Measurements from ENCODE around the gene CNPPD1.

The CNPPD1 gene

GRCh38 chr2:219179601-219180465 is 3.1 kb upstream of the CNPPD1 start:
- no peak for DNase-seq (ENCODE audit: low read depth in 2 of 2)

- DNase-seq (ENCODE audit: low read depth in 2 of 2), result peak; percentile 18 to 36
Measured at GRCh38 chr2:219178377-219179175, 1.9 kb upstream of the CNPPD1 start.

GRCh38 chr2:219177552-219178376 is 1.0 kb upstream of the CNPPD1 start, which contains the start of gene RETREG2:
RETREG2 (plus strand) TSS chr2:219178275; CDS start chr2:219178353, 78 bp downstream.
- DNase-seq (ENCODE audit: low read depth in 2 of 2), result peak; percentile 57 to 62

GRCh38 chr2:219175928-219176817 is 552 bp downstream of the CNPPD1 start:
- DNase-seq (ENCODE audit: low read depth in 2 of 2), result peak in 1 of 2 donors; percentile 16

- no peak for DNase-seq (ENCODE audit: low read depth in 2 of 2)
Measured at GRCh38 chr2:219175486-219175885, 1.2 kb downstream of the CNPPD1 start.

- no peak for DNase-seq (ENCODE audit: low read depth in 2 of 2)
Measured at GRCh38 chr2:219174801-219175200, 1.9 kb downstream of the CNPPD1 start.

- no peak for DNase-seq (ENCODE audit: low read depth in 2 of 2)
Measured at GRCh38 chr2:219174146-219174545, 2.6 kb downstream of the CNPPD1 start.

- no peak for DNase-seq (ENCODE audit: low read depth in 2 of 2)
Measured at GRCh38 chr2:219173176-219173575, 3.5 kb downstream of the CNPPD1 start.

- DNase-seq (ENCODE audit: low read depth in 2 of 2), result no peak
Measured at GRCh38 chr2:219172231-219173154, 4.2 kb downstream of the CNPPD1 start.

- DNase-seq (ENCODE audit: low read depth in 2 of 2), result peak in 1 of 2 donors; percentile 38
Measured at GRCh38 chr2:219171231-219171651, 5.5 kb downstream of the CNPPD1 start.

- no peak for DNase-seq (ENCODE audit: low read depth in 2 of 2)
Measured at GRCh38 chr2:219169930-219170654, 6.6 kb downstream of the CNPPD1 start, which contains the start of gene SLC23A3. SLC23A3 (minus strand) TSS chr2:219170029; CDS start chr2:219169984, 45 bp downstream.

- DNase-seq (ENCODE audit: low read depth in 2 of 2), result no peak
Measured at GRCh38 chr2:219168932-219169331, 7.8 kb downstream of the CNPPD1 start.

- no peak for DNase-seq (ENCODE audit: low read depth in 2 of 2)
Measured at GRCh38 chr2:219168526-219168925, 8.2 kb downstream of the CNPPD1 start.

- DNase-seq (ENCODE audit: low read depth in 2 of 2), result no peak
Measured at GRCh38 chr2:219167997-219168396, 8.7 kb downstream of the CNPPD1 start.

- no peak for DNase-seq (ENCODE audit: low read depth in 2 of 2)
Measured at GRCh38 chr2:219165058-219165911, 11.4 kb downstream of the CNPPD1 start.

- no peak for DNase-seq (ENCODE audit: low read depth in 2 of 2)
Measured at GRCh38 chr2:219163156-219163555, 13.6 kb downstream of the CNPPD1 start.

- DNase-seq (ENCODE audit: low read depth in 2 of 2), result no peak
Measured at GRCh38 chr2:219161097-219161496, 15.6 kb downstream of the CNPPD1 start.

Measured in activated CD4-positive, alpha-beta T cell treated with anti-CD3 and anti-CD28 coated beads for 24 hours (primary cell).